HEK293 (cell line): ENCODE results near the gene ZCWPW1.

Source experiments
- CTCF ChIA-PET: fragments of 350-600 bp; formaldehyde crosslinking; extraction: SDS; loops from one replicate; lab custom pipeline; 2021; ENCODE audit warnings: antibody characterized with exemption; lab: Yijun Ruan, JAX
- POLR2A ChIA-PET: fragments of 300-600 bp; formaldehyde crosslinking; extraction: SDS; loops from one replicate; lab custom pipeline; 2020; ENCODE audit warnings: antibody characterized with exemption, inconsistent platforms; lab: Yijun Ruan, JAX
- H3K27ac ChIP-seq: fragments of 200-500 bp; sonication (Bioruptor generic); 2 replicates; pipeline ENCODE4 v1.5.1; 2014; ENCODE audit warnings: low read depth, low read length, control low read depth, inconsistent platforms; ENCODE audit errors: extremely low read depth
- H3K36me3 ChIP-seq, 2 experiments: fragments of 200-500 bp in 1 of 2; sonication (Bioruptor generic) in 1 of 2; 1 replicate in 1 of 2; 2 replicates in 1 of 2; pipeline ENCODE4 v1.5.1; 2014 to 2017; ENCODE audit warnings: inconsistent platforms in 2 of 2, low read length in 2 of 2; ENCODE audit not compliant: control insufficient read depth in 2 of 2, insufficient read depth in 1 of 2
- H3K4me1 ChIP-seq: fragments of 200-500 bp; sonication (Bioruptor generic); 2 replicates; pipeline ENCODE4 v1.5.1; 2014; ENCODE audit warnings: mild to moderate bottlenecking, low read length, inconsistent platforms; ENCODE audit not compliant: control insufficient read depth, insufficient read depth
- H3K4me3 ChIP-seq: 2 replicates; pipeline ENCODE4 v1.5.1; 2011; ENCODE audit warnings: low read depth, mild to moderate bottlenecking, control low read depth, low read length, moderate library complexity
- H3K9me3 ChIP-seq: fragments of 200-500 bp; sonication (Bioruptor generic); 2 replicates; pipeline ENCODE4 v1.5.1; 2014; ENCODE audit warnings: low read depth, low read length, inconsistent platforms; ENCODE audit not compliant: control insufficient read depth, insufficient read depth
- ATF2 ChIP-seq: fragments of 450-650 bp; formaldehyde crosslinking; IDR thresholded peaks from 2 replicates; pipeline ENCODE4 v1.5.1; 2016; ENCODE audit warnings: missing biosample characterization, missing genetic modification characterization, low read depth
- EGR2 ChIP-seq: fragments of 450-650 bp; formaldehyde crosslinking; IDR thresholded peaks from 2 replicates; pipeline ENCODE4 v1.5.1; 2016; ENCODE audit warnings: low read depth, missing biosample characterization, missing genetic modification characterization
- GLIS2 ChIP-seq: fragments of 450-650 bp; formaldehyde crosslinking; IDR thresholded peaks from 2 replicates; pipeline ENCODE4 v1.5.1; 2016; ENCODE audit warnings: missing biosample characterization, missing genetic modification characterization
- TRIM28 ChIP-seq: IDR thresholded peaks from 2 replicates; pipeline ENCODE4 v1.6.1; 2011; ENCODE audit warnings: low read length, control low read depth, borderline replicate concordance
- ZBTB48 ChIP-seq: fragments of 450-650 bp; formaldehyde crosslinking; IDR thresholded peaks from 2 replicates; pipeline ENCODE4 v1.5.1; 2016; ENCODE audit warnings: missing biosample characterization, missing genetic modification characterization
- ZFP69B ChIP-seq: fragments of 450-650 bp; formaldehyde crosslinking; IDR thresholded peaks from 2 replicates; pipeline ENCODE4 v1.5.1; 2016; ENCODE audit warnings: missing biosample characterization, missing genetic modification characterization
- ZNF132 ChIP-seq: fragments of 450-650 bp; formaldehyde crosslinking; IDR thresholded peaks from 2 replicates; pipeline ENCODE4 v1.5.1; 2017; ENCODE audit warnings: missing biosample characterization, missing genetic modification characterization, borderline replicate concordance
- ZNF169 ChIP-seq: fragments of 450-650 bp; formaldehyde crosslinking; IDR thresholded peaks from 2 replicates; pipeline ENCODE4 v1.5.1; 2016; ENCODE audit warnings: missing biosample characterization, missing genetic modification characterization
- ZNF2 ChIP-seq: fragments of 450-650 bp; formaldehyde crosslinking; IDR thresholded peaks from 2 replicates; pipeline ENCODE4 v1.5.1; 2016; ENCODE audit warnings: missing biosample characterization, missing genetic modification characterization
- ZNF211 ChIP-seq: fragments of 450-650 bp; formaldehyde crosslinking; IDR thresholded peaks from 2 replicates; pipeline ENCODE4 v1.5.1; 2016; ENCODE audit warnings: low read depth, missing biosample characterization, missing genetic modification characterization
- ZNF280D ChIP-seq: fragments of 450-650 bp; formaldehyde crosslinking; IDR thresholded peaks from 2 replicates; pipeline ENCODE4 v1.5.1; 2016; ENCODE audit warnings: missing biosample characterization, missing genetic modification characterization
- ZNF37A ChIP-seq: fragments of 450-650 bp; IDR thresholded peaks from 2 replicates; pipeline ENCODE4 v1.5.1; 2018; ENCODE audit warnings: missing biosample characterization, missing genetic modification characterization
- ZNF394 ChIP-seq: fragments of 450-650 bp; formaldehyde crosslinking; IDR thresholded peaks from 2 replicates; pipeline ENCODE4 v1.5.1; 2016; ENCODE audit warnings: missing biosample characterization, missing genetic modification characterization, mild to moderate bottlenecking, moderate library complexity, borderline replicate concordance
- ZNF423 ChIP-seq: fragments of 450-650 bp; formaldehyde crosslinking; IDR thresholded peaks from 2 replicates; pipeline ENCODE4 v1.5.1; 2016; ENCODE audit warnings: missing biosample characterization, missing genetic modification characterization
- ZNF433 ChIP-seq: fragments of 450-650 bp; formaldehyde crosslinking; IDR thresholded peaks from 2 replicates; pipeline ENCODE4 v1.5.1; 2016; ENCODE audit warnings: missing biosample characterization, missing genetic modification characterization, low read depth
- ZNF473 ChIP-seq: fragments of 450-650 bp; formaldehyde crosslinking; IDR thresholded peaks from 2 replicates; pipeline ENCODE4 v1.5.1; 2017; ENCODE audit warnings: missing biosample characterization, missing genetic modification characterization
- ZNF548 ChIP-seq: fragments of 450-650 bp; formaldehyde crosslinking; IDR thresholded peaks from 2 replicates; pipeline ENCODE4 v1.5.1; 2016; ENCODE audit warnings: missing biosample characterization, missing genetic modification characterization
- ZNF585B ChIP-seq: fragments of 450-650 bp; formaldehyde crosslinking; IDR thresholded peaks from 2 replicates; pipeline ENCODE4 v1.5.1; 2016; ENCODE audit warnings: missing biosample characterization, missing genetic modification characterization
- ZNF639 ChIP-seq: fragments of 450-650 bp; formaldehyde crosslinking; IDR thresholded peaks from 2 replicates; pipeline ENCODE4 v1.5.1; 2016; ENCODE audit warnings: missing biosample characterization, missing genetic modification characterization
- ZNF768 ChIP-seq: fragments of 450-650 bp; formaldehyde crosslinking; IDR thresholded peaks from 2 replicates; pipeline ENCODE4 v1.5.1; 2018; ENCODE audit warnings: missing biosample characterization, mild to moderate bottlenecking, missing genetic modification characterization
- ZSCAN30 ChIP-seq: fragments of 450-650 bp; IDR thresholded peaks from 2 replicates; pipeline ENCODE4 v1.5.1; 2018; ENCODE audit warnings: missing biosample characterization, mild to moderate bottlenecking, missing genetic modification characterization, moderate library complexity
- ZSCAN4 ChIP-seq: fragments of 450-650 bp; formaldehyde crosslinking; IDR thresholded peaks from 2 replicates; pipeline ENCODE4 v1.5.1; 2017; ENCODE audit warnings: missing biosample characterization, missing genetic modification characterization
- TF ChIP-seq, protein P1 (sequence below): fragments of 450-650 bp; formaldehyde crosslinking; IDR thresholded peaks from 2 replicates; pipeline ENCODE4 v1.5.1; 2016; ENCODE audit warnings: missing biosample characterization, missing genetic modification characterization

ZCWPW1 gene

GRCh38 chr7:100358857-100359212 is 69.7 kb downstream of the ZCWPW1 start:
- POLR2A ChIA-PET: interaction anchor here (0.5 kb wide), 1 partner anchor 511 kb away, joined by 6 read pairs; no protein-coding TSS in a partner anchor
- Histone ChIP-seq H3K4me1 (no peaks in the 10 kb centered on the region), H3K27ac (no peak overlapping the region), H3K4me3 (no peak overlapping the region), H3K9me3 (no peaks in the 10 kb centered on the region), H3K36me3 (peaks cover 42 to 90% of the 10 kb centered on the region in 2 experiments)
- CTCF ChIA-PET: interaction anchor here (1.2 kb wide), 1 partner anchor 48 kb away, joined by 3 read pairs; no protein-coding TSS in a partner anchor
- TF ChIP-seq ZNF473 (no peak), ZNF2 (tag by site-specific recombination) (no peak), ZNF169 (tag by site-specific recombination) (no peak), ZNF423 (tag by site-specific recombination) (no peak), ZBTB48 (tag by site-specific recombination) (no peak), ZNF394 (tag by site-specific recombination) (no peak)

GRCh38 chr7:100358027-100358856 is 70.3 kb downstream of the ZCWPW1 start, which contains the start of gene PILRB:
Gene PILRB, plus strand, starts transcription at chr7:100358117. Its CDS starts 186 bp downstream, at chr7:100358303.
- no peak within 1 kb of the TSS for H3K4me3 ChIP-seq
- ChIA-PET POLR2A (no interaction called here), CTCF (interaction anchor here (1.2 kb wide), 1 partner anchor 49 kb away, joined by 3 read pairs; no protein-coding TSS in a partner anchor)
- H3K27ac ChIP-seq: no peak within 1 kb of the TSS
- no peaks in the 10 kb centered on the region for H3K4me1 ChIP-seq
- no peaks in the 10 kb centered on the region for H3K9me3 ChIP-seq
- peaks cover 40 to 92% of the 10 kb centered on the region in 2 experiments for H3K36me3 ChIP-seq
- TF ChIP-seq ZNF433 (tag by site-specific recombination) (no peak), ZFP69B (tag by site-specific recombination) (no peak), ZSCAN30 (tag by site-specific recombination) (no peak), ZNF639 (no peak), EGR2 (tag by site-specific recombination) (peak; percentile 63; the same call in 1 of the 2 replicates), ZNF768 (tag by site-specific recombination) (no peak)

GRCh38 chr7:100357131-100357561 is 71.4 kb downstream of the ZCWPW1 start:
- H3K36me3 ChIP-seq: peaks cover 30 to 90% of the 10 kb centered on the region in 2 experiments
- CTCF ChIA-PET: no interaction called here
- no peak overlapping the region for H3K4me3 ChIP-seq
- POLR2A ChIA-PET: no interaction called here
- no peaks in the 10 kb centered on the region for H3K4me1 ChIP-seq
- no peaks in the 10 kb centered on the region for H3K9me3 ChIP-seq
- no peak overlapping the region for H3K27ac ChIP-seq
- no peak for TF ChIP-seq ZNF280D
- no peak for TF ChIP-seq ZNF132 (tag by site-specific recombination)
- no peak for TF ChIP-seq TRIM28
- TF ChIP-seq ATF2 (tag by site-specific recombination): no peak
- TF ChIP-seq, protein P1, sequence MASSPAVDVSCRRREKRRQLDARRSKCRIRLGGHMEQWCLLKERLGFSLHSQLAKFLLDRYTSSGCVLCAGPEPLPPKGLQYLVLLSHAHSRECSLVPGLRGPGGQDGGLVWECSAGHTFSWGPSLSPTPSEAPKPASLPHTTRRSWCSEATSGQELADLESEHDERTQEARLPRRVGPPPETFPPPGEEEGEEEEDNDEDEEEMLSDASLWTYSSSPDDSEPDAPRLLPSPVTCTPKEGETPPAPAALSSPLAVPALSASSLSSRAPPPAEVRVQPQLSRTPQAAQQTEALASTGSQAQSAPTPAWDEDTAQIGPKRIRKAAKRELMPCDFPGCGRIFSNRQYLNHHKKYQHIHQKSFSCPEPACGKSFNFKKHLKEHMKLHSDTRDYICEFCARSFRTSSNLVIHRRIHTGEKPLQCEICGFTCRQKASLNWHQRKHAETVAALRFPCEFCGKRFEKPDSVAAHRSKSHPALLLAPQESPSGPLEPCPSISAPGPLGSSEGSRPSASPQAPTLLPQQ (tag by site-specific recombination): no peak
- no peak for TF ChIP-seq ZNF548 (tag by site-specific recombination)
- no peak for TF ChIP-seq ZNF585B (tag by site-specific recombination)
- TF ChIP-seq ZSCAN4 (tag by site-specific recombination): no peak
- no peak for TF ChIP-seq GLIS2
- TF ChIP-seq ZNF211 (tag by site-specific recombination): no peak
- no peak for TF ChIP-seq ZNF37A (tag by site-specific recombination)
